ENCODE data around the gene LRRC32. TPM values are rescaled to one million over a fixed set of nuclear protein-coding genes. Genes with fewer than 3 reads are reported as not detected.
A peak's percentile ranks its signal among the peaks of the same experiment; 100 is the strongest.

The LRRC32 gene
- total RNA-seq, 1 donor from 2014 or later = 111 TPM

GRCh38 chr11:76654298-76654851 is 16.2 kb downstream of the LRRC32 start:
- Histone ChIP-seq H3K4me1 (peaks cover 5% of the 10 kb centered on the region), H3K36me3 (no peaks in the 10 kb centered on the region), H3K9me3 (no peaks in the 10 kb centered on the region), H3K27me3 (no peaks in the 10 kb centered on the region), H3K27ac (peak overlapping the region; percentile 55), H3K4me3 (no peak overlapping the region)
- DNase-seq (no peak), ATAC-seq (peak; percentile 18)
- no peak for TF ChIP-seq CTCF (IDR thresholded peaks at IDR 0.05)
- intact Hi-C loops (cut with DNase I) = no loop called here

- ATAC-seq (peak; percentile 27), DNase-seq (no peak)
- H3K27ac ChIP-seq = peak overlapping the region; percentile 55
- H3K27me3 ChIP-seq = no peaks in the 10 kb centered on the region
- no peak for TF ChIP-seq CTCF (IDR thresholded peaks at IDR 0.05)
- H3K4me1 ChIP-seq = peaks cover 5% of the 10 kb centered on the region
- H3K36me3 ChIP-seq = no peaks in the 10 kb centered on the region
- intact Hi-C loops (cut with DNase I) = no loop called here
- no peak overlapping the region for H3K4me3 ChIP-seq
- no peaks in the 10 kb centered on the region for H3K9me3 ChIP-seq
These were observed 16.8 kb downstream of the LRRC32 start for GRCh38 chr11:76653674-76654284.

GRCh38 chr11:76653012-76653673 is 17.4 kb downstream of the LRRC32 start:
- no peak for DNase-seq
- H3K4me1 ChIP-seq = peaks cover 5% of the 10 kb centered on the region
- no peak for ATAC-seq

GRCh38 chr11:76649851-76650372 is 20.6 kb downstream of the LRRC32 start:
- DNase-seq = no peak
- Histone ChIP-seq H3K4me1 (peaks cover 5% of the 10 kb centered on the region), H3K9me3 (no peaks in the 10 kb centered on the region), H3K27ac (no peak overlapping the region), H3K4me3 (no peak overlapping the region), H3K27me3 (no peaks in the 10 kb centered on the region), H3K36me3 (no peaks in the 10 kb centered on the region)
- no peak for ATAC-seq
- intact Hi-C loops (cut with DNase I) = no loop called here
- no peak for TF ChIP-seq CTCF (IDR thresholded peaks at IDR 0.05)

More at GRCh38 chr11:76653012-76653673, 17.4 kb downstream of the LRRC32 start:
- H3K4me3 ChIP-seq = no peak overlapping the region
- no peak for TF ChIP-seq CTCF (IDR thresholded peaks at IDR 0.05)
- peak overlapping the region; percentile 17 for H3K27ac ChIP-seq
- H3K36me3 ChIP-seq = no peaks in the 10 kb centered on the region
- no peaks in the 10 kb centered on the region for H3K9me3 ChIP-seq
- no peaks in the 10 kb centered on the region for H3K27me3 ChIP-seq
- intact Hi-C loops (cut with DNase I) = no loop called here

GRCh38 chr11:76649011-76649410 is 21.5 kb downstream of the LRRC32 start:
- Histone ChIP-seq H3K4me3 (no peak overlapping the region), H3K27me3 (no peaks in the 10 kb centered on the region), H3K27ac (no peak overlapping the region), H3K36me3 (no peaks in the 10 kb centered on the region), H3K4me1 (peaks cover 2% of the 10 kb centered on the region), H3K9me3 (no peaks in the 10 kb centered on the region)
- DNase-seq = no peak
- TF ChIP-seq CTCF (IDR thresholded peaks at IDR 0.05) = no peak
- no peak for ATAC-seq
- intact Hi-C loops (cut with DNase I) = no loop called here

Data from upper lobe of right lung (tissue), 1 donor.